SK-N-SH treated with all-trans-retinoic acid at 6 μM for 48 hours (cell line): ENCODE measurements around the gene HLA-DPB1.
A peak's percentile ranks its signal among the peaks of the same experiment; 100 is the strongest.

Source experiments
- ATAC-seq: fragments of 200-7000 bp; cut with Tn5 transposase; 3 replicates; pipeline ENCODE4 v1.9.1; 2020; ENCODE audit warnings: mild to moderate bottlenecking, moderate library complexity
- ARNTL ChIP-seq: fragments of 450-650 bp; formaldehyde crosslinking; IDR thresholded peaks from 2 replicates; pipeline ENCODE4 v1.5.0; 2020; ENCODE audit warnings: low read depth, mild to moderate bottlenecking, moderate library complexity, borderline replicate concordance
- BACH2 ChIP-seq: fragments of 250-450 bp; sonication (Bioruptor Pico); IDR thresholded peaks from 2 replicates; pipeline ENCODE4 v1.9.0; 2021; ENCODE audit warnings: mild to moderate bottlenecking, borderline replicate concordance
- CSDC2 ChIP-seq: fragments of 250-450 bp; sonication (Bioruptor Pico); IDR thresholded peaks from 2 replicates; pipeline ENCODE4 v1.5.0; 2020; ENCODE audit warnings: mild to moderate bottlenecking, moderate library complexity
- CSRNP3 ChIP-seq: fragments of 250-450 bp; sonication (Bioruptor Pico); IDR thresholded peaks from 2 replicates; pipeline ENCODE4 v1.5.1; 2021; ENCODE audit warnings: mild to moderate bottlenecking, moderate library complexity
- ESRRG ChIP-seq: fragments of 250-450 bp; sonication (Bioruptor Pico); IDR thresholded peaks from 2 replicates; pipeline ENCODE4 v1.6.1; 2021; ENCODE audit warnings: mild to moderate bottlenecking
- GLIS3 ChIP-seq: fragments of 250-450 bp; sonication (Bioruptor Pico); IDR thresholded peaks from 2 replicates; pipeline ENCODE4 v1.5.0; 2020; ENCODE audit warnings: mild to moderate bottlenecking, moderate library complexity
- ISL1 ChIP-seq: fragments of 250-450 bp; sonication (Bioruptor Pico); IDR thresholded peaks from 2 replicates; pipeline ENCODE4 v2.1.2; 2022; ENCODE audit warnings: mild to moderate bottlenecking, moderate library complexity
- OSR1 ChIP-seq: fragments of 250-450 bp; sonication (Bioruptor Pico); IDR thresholded peaks from 2 replicates; pipeline ENCODE4 v1.8.0; 2022; ENCODE audit warnings: moderate library complexity, mild to moderate bottlenecking, inconsistent platforms
- POU6F1 ChIP-seq: fragments of 250-450 bp; sonication (Bioruptor Pico); IDR thresholded peaks from 2 replicates; pipeline ENCODE4 v1.8.0; 2021; ENCODE audit warnings: low read depth, mild to moderate bottlenecking, moderate library complexity, borderline replicate concordance
- RARB ChIP-seq: fragments of 250-450 bp; sonication (Bioruptor Pico); IDR thresholded peaks from 2 replicates; pipeline ENCODE4 v1.8.0; 2021; ENCODE audit warnings: mild to moderate bottlenecking, moderate library complexity
- SNAI2 ChIP-seq: fragments of 250-450 bp; sonication (Bioruptor Pico); IDR thresholded peaks from 2 replicates; pipeline ENCODE4 v1.5.0; 2020; ENCODE audit warnings: mild to moderate bottlenecking, moderate library complexity
- TCF4 ChIP-seq: fragments of 250-450 bp; sonication (Bioruptor Pico); IDR thresholded peaks from 2 replicates; pipeline ENCODE4 v1.8.0; 2021; ENCODE audit warnings: mild to moderate bottlenecking, moderate library complexity, borderline replicate concordance
- TOX ChIP-seq: fragments of 250-450 bp; sonication (Bioruptor Pico); IDR thresholded peaks from 2 replicates; pipeline ENCODE4 v1.8.0; 2021; ENCODE audit warnings: mild to moderate bottlenecking, moderate library complexity, borderline replicate concordance
- TSHZ2 ChIP-seq: fragments of 250-450 bp; sonication (Bioruptor Pico); IDR thresholded peaks from 2 replicates; pipeline ENCODE4 v1.5.0; 2020; ENCODE audit warnings: mild to moderate bottlenecking, moderate library complexity
- ZC3H10 ChIP-seq: fragments of 250-450 bp; sonication (Bioruptor Pico); IDR thresholded peaks from 2 replicates; pipeline ENCODE4 v1.5.1; 2021; ENCODE audit warnings: mild to moderate bottlenecking, moderate library complexity
- ZFP3 ChIP-seq: fragments of 250-450 bp; sonication (Bioruptor Pico); IDR thresholded peaks from 2 replicates; pipeline ENCODE4 v1.5.0; 2020; ENCODE audit warnings: mild to moderate bottlenecking, moderate library complexity
- ZFP30 ChIP-seq: fragments of 450-650 bp; formaldehyde crosslinking; IDR thresholded peaks from 2 replicates; pipeline ENCODE4 v1.5.0; 2022; ENCODE audit warnings: mild to moderate bottlenecking, moderate library complexity
- ZNF565 ChIP-seq: fragments of 450-650 bp; formaldehyde crosslinking; conservative IDR thresholded peaks from 2 replicates; pipeline ENCODE4 v1.5.0; 2020; ENCODE audit warnings: low read depth, mild to moderate bottlenecking, moderate library complexity
- ZNF70 ChIP-seq: fragments of 450-650 bp; formaldehyde crosslinking; IDR thresholded peaks from 2 replicates; pipeline ENCODE4 v1.5.0; 2020; ENCODE audit warnings: mild to moderate bottlenecking, moderate library complexity
- ZNF8 ChIP-seq: fragments of 450-650 bp; formaldehyde crosslinking; IDR thresholded peaks from 2 replicates; pipeline ENCODE4 v1.5.0; 2020; ENCODE audit warnings: mild to moderate bottlenecking, moderate library complexity
- TF ChIP-seq, protein P1 (sequence below): fragments of 250-450 bp; sonication (Bioruptor Pico); IDR thresholded peaks from 2 replicates; pipeline ENCODE4 v1.8.0; 2020; ENCODE audit warnings: mild to moderate bottlenecking, moderate library complexity, borderline replicate concordance

Gene HLA-DPB1

DNA sequence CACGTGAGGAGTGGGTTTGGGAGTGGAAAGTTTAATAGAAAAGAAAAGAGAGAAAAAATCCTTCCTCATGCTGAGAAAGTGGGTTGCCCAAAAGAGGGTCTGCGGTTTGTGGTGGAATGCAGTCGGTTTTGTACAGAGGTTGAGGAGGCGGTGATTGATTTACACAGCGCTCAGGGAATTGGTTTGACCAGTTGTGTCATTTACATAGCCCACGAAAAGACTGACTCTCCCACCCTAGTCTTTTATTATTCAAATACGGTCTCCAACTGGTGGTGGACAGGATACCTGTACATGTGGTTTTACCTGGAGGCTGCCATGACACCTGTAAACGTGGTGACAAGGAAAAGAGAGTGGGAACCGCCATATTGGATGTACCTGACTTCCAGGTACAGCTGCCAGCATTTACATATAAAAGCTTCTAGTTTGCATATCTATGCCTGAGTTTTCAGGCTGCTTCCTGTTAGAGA lies 42.1 kb downstream of the HLA-DPB1 start:
- no peak for ATAC-seq
- TF ChIP-seq ZC3H10 (no peak), ZNF565 (no peak), TSHZ2 (no peak), ISL1 (CRISPR knock-in tag) (no peak), BACH2 (no peak)

DNA sequence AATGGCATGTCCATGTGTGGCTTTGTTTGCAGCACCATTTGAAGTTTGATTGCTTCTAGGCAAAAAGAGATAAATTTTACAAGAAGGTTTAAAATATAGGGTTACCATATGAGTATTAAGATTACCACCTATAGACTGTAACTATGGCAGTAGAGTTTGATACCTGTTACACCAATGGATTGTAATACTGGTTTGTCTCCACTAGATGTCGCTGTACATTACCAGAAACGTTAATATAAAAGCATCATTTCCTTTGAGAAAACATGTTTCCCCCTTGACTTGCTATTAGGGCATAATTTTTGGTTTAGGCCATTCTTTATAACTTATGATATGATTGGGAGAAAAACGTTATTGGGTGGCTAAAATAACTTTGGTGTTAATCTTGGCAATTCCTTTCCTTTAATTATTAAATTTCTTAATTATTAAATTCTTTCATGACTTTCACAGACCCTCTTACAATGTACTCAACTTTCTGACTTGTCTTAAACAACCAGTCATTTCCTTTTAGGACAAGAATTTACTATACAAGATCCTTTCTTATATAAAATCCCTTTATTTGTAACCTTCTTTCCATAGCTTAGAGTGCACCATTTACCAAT lies 42.8 kb downstream of the HLA-DPB1 start:
- no peak for TF ChIP-seq ZNF70 (CRISPR knock-in tag)
- TF ChIP-seq ZNF8, result no peak
- TF ChIP-seq OSR1, result no peak
- no peak for TF ChIP-seq ZNF565
- TF ChIP-seq BACH2, result no peak
- no peak for TF ChIP-seq SNAI2 (CRISPR knock-in tag)
- TF ChIP-seq ZFP30 (CRISPR knock-in tag), result no peak
- no peak for TF ChIP-seq RARB (CRISPR knock-in tag)
- no peak for TF ChIP-seq TCF4
- no peak for TF ChIP-seq ISL1 (CRISPR knock-in tag)
- TF ChIP-seq CSRNP3 (CRISPR knock-in tag), result no peak
- ATAC-seq, result peak; percentile 74

- TF ChIP-seq OSR1 (no peak), ESRRG (no peak)
- TF ChIP-seq, all 23 proteins: peak for 0
- ATAC-seq, result no peak
Measured at GRCh38 chr6:33120001-33120400, 44.2 kb downstream of the HLA-DPB1 start.

DNA sequence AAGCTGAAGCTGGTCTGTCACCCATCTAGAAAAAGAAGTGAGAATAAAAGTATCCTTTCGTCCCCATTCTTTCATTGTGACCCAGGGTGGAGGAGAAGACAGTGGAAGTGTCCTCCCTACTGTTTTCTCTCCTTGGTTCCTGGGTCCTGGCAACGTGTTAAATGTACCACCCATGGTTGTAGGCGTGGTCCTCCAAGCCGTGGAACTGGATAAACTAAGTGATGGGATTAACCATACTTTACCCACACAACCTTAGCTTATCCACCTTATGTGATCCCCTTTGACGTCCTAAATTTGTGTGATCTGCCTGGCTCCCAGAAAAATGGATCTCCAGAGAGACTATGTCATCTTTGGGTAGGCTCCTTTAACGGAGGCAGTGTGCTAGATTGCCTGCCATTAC lies 47.4 kb downstream of the HLA-DPB1 start:
- TF ChIP-seq ESRRG (no peak), ARNTL (no peak), ISL1 (CRISPR knock-in tag) (no peak)
- no peak for ATAC-seq

DNA sequence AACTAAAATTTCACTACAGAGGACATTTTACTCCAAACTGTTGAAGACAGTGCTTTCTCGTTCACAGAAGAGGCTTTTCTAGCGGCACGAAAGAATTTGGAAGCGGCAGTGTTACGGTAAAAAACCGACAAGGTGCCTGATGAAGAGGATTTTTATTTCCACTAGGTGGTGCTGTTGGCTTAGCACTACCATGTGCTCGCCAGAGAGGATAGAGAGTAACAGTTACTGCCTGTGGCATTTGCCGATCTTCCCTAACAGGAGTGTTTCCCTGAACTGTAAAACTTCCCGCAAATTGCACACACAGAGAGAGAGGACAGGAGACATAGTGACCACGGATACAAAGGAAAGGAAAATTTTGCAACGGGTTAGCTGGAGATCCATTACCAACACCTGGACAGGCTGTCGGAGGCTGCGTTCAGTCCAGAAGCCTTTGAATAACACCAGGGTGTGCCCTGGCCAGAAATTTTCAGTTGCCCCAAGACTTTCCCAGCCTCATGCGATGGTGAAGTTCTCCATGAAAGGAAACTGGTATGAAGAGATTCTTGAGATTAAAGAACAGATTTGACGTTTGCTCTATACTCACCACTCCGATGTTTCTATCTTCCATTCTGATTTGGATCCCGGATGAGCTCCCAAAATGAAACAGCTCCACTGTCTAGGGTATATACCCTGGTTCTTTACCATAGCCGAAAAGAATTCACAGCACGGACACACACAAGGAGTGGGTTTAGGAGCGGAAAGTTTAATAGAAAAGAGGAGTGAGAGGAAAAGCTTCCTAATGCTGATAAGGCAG lies 48.1 kb downstream of the HLA-DPB1 start:
- ATAC-seq, result 0 out of 3 replicates have a peak, but pooled peaks have one; percentile 42
- TF ChIP-seq CSDC2 (CRISPR knock-in tag), result no peak
- no peak for TF ChIP-seq ZNF8
- TF ChIP-seq ZFP3 (CRISPR knock-in tag), result no peak
- TF ChIP-seq TCF4, result no peak
- TF ChIP-seq ESRRG, result no peak
- TF ChIP-seq POU6F1 (CRISPR knock-in tag), result no peak
- TF ChIP-seq ISL1 (CRISPR knock-in tag), result no peak
- no peak for TF ChIP-seq GLIS3 (CRISPR knock-in tag)
- TF ChIP-seq BACH2, result no peak
- no peak for TF ChIP-seq RARB (CRISPR knock-in tag)
- no peak for TF ChIP-seq TSHZ2
- TF ChIP-seq ZNF565, result no peak
- TF ChIP-seq, protein P1, sequence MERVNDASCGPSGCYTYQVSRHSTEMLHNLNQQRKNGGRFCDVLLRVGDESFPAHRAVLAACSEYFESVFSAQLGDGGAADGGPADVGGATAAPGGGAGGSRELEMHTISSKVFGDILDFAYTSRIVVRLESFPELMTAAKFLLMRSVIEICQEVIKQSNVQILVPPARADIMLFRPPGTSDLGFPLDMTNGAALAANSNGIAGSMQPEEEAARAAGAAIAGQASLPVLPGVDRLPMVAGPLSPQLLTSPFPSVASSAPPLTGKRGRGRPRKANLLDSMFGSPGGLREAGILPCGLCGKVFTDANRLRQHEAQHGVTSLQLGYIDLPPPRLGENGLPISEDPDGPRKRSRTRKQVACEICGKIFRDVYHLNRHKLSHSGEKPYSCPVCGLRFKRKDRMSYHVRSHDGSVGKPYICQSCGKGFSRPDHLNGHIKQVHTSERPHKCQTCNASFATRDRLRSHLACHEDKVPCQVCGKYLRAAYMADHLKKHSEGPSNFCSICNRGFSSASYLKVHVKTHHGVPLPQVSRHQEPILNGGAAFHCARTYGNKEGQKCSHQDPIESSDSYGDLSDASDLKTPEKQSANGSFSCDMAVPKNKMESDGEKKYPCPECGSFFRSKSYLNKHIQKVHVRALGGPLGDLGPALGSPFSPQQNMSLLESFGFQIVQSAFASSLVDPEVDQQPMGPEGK (CRISPR knock-in tag), result no peak
- no peak for TF ChIP-seq TOX (CRISPR knock-in tag)
